ENCODE data around the gene RNH1. TPM values are rescaled to one million over a fixed set of nuclear protein-coding genes. Genes with fewer than 3 reads are reported as not detected.
A peak's percentile ranks its signal among the peaks of the same experiment; 100 is the strongest.

The RNH1 gene
- total RNA-seq = 227 and 230 TPM in 2 replicates

- DNase-seq (ENCODE audit: low read depth) = peak; percentile 68
These were observed at the start of gene RNH1 for GRCh38 chr11:506995-507726. Gene RNH1 (minus strand): TSS chr11:507242. CDS start chr11:502162, 5,080 bp downstream.

- no peak for DNase-seq (ENCODE audit: low read depth)
These were observed 49.0 kb upstream of the RNH1 start for GRCh38 chr11:555780-556661.

GRCh38 chr11:555227-555779 is 48.3 kb upstream of the RNH1 start:
- DNase-seq (ENCODE audit: low read depth) = no peak

- DNase-seq (ENCODE audit: low read depth) = peak; percentile 34
These were observed 47.6 kb upstream of the RNH1 start for GRCh38 chr11:554428-555226.

- no peak for DNase-seq (ENCODE audit: low read depth)
These were observed 46.9 kb upstream of the RNH1 start for GRCh38 chr11:553988-554340.

- DNase-seq (ENCODE audit: low read depth) = no peak
These were observed 46.3 kb upstream of the RNH1 start for GRCh38 chr11:553083-553987.

- no peak for DNase-seq (ENCODE audit: low read depth)
These were observed 44.6 kb upstream of the RNH1 start for GRCh38 chr11:551596-551995.

GRCh38 chr11:551131-551530 is 44.1 kb upstream of the RNH1 start:
- DNase-seq (ENCODE audit: low read depth) = no peak

- no peak for DNase-seq (ENCODE audit: low read depth)
These were observed 43.7 kb upstream of the RNH1 start for GRCh38 chr11:550746-551085.

- no peak for DNase-seq (ENCODE audit: low read depth)
These were observed 43.1 kb upstream of the RNH1 start for GRCh38 chr11:550021-550745.

GRCh38 chr11:548700-549603 is 41.9 kb upstream of the RNH1 start:
- DNase-seq (ENCODE audit: low read depth) = peak; percentile 36

GRCh38 chr11:545171-545570 is 38.1 kb upstream of the RNH1 start:
- DNase-seq (ENCODE audit: low read depth) = no peak

GRCh38 chr11:544817-545166 is 37.8 kb upstream of the RNH1 start:
- DNase-seq (ENCODE audit: low read depth) = no peak

- DNase-seq (ENCODE audit: low read depth) = no peak
These were observed 34.4 kb upstream of the RNH1 start for GRCh38 chr11:541433-541885.

GRCh38 chr11:540583-541432 is 33.8 kb upstream of the RNH1 start:
- DNase-seq (ENCODE audit: low read depth) = no peak

- no peak for DNase-seq (ENCODE audit: low read depth)
These were observed 33.0 kb upstream of the RNH1 start for GRCh38 chr11:539971-540481.

GRCh38 chr11:538431-539051 is 31.5 kb upstream of the RNH1 start:
- no peak for DNase-seq (ENCODE audit: low read depth)
